HepG2 (cell line): ENCODE measurements around the gene LMAN2. TPM values are rescaled to one million over a fixed set of nuclear protein-coding genes. Genes with fewer than 3 reads are reported as not detected.

ENCODE experiments used
- ATF1 ChIP-seq: IDR thresholded peaks from 2 replicates; pipeline ENCODE4 v1.6.1; 2016; ENCODE audit warnings: mild to moderate bottlenecking, control low read depth
- CBX5 ChIP-seq: sonication (generic); formaldehyde crosslinking; IDR thresholded peaks from 2 replicates; pipeline ENCODE4 v1.4.0; 2020; ENCODE audit warnings: missing genetic modification reagents, borderline replicate concordance
- DMAP1 ChIP-seq: IDR thresholded peaks from 2 replicates; pipeline ENCODE4 v1.6.1; 2016
- ESRRA ChIP-seq: sonication (generic); formaldehyde crosslinking; IDR thresholded peaks from 2 replicates; pipeline ENCODE4 v1.5.1; 2020; ENCODE audit warnings: mild to moderate bottlenecking, low read depth, missing genetic modification reagents
- HES4 ChIP-seq: sonication (generic); formaldehyde crosslinking; IDR thresholded peaks from 2 replicates; pipeline ENCODE4 v1.9.0; 2021; ENCODE audit warnings: mild to moderate bottlenecking, missing genetic modification reagents, borderline replicate concordance
- ONECUT2 ChIP-seq: sonication (generic); formaldehyde crosslinking; IDR thresholded peaks from 2 replicates; pipeline ENCODE4 v1.4.0; 2020; ENCODE audit warnings: missing genetic modification reagents
- PLRG1 ChIP-seq: fragments of 450-650 bp; conservative IDR thresholded peaks from 2 replicates; pipeline ENCODE4 v1.6.1; 2016
- SMAD1 ChIP-seq: sonication (generic); formaldehyde crosslinking; IDR thresholded peaks from 2 replicates; pipeline ENCODE4 v1.4.0; 2020; ENCODE audit warnings: missing genetic modification reagents, low read depth, mild to moderate bottlenecking, borderline replicate concordance
- SOX5 ChIP-seq: IDR thresholded peaks from 2 replicates; pipeline ENCODE4 v1.6.1; 2016; ENCODE audit warnings: borderline replicate concordance
- ZBTB20 ChIP-seq: sonication (generic); formaldehyde crosslinking; IDR thresholded peaks from 2 replicates; pipeline ENCODE4 v1.8.1; 2023; ENCODE audit warnings: missing genetic modification reagents, low read depth, mild to moderate bottlenecking, borderline replicate concordance
- ZBTB21 ChIP-seq: sonication (generic); formaldehyde crosslinking; IDR thresholded peaks from 2 replicates; pipeline ENCODE4 v1.4.0; 2020; ENCODE audit warnings: missing genetic modification reagents
- ZBTB42 ChIP-seq: sonication (generic); formaldehyde crosslinking; IDR thresholded peaks from 2 replicates; pipeline ENCODE4 v1.5.0; 2020; ENCODE audit warnings: mild to moderate bottlenecking, missing genetic modification reagents
- ZNF260 ChIP-seq: sonication (generic); formaldehyde crosslinking; IDR thresholded peaks from 2 replicates; pipeline ENCODE4 v1.4.0; 2020; ENCODE audit warnings: missing genetic modification reagents, low read depth, mild to moderate bottlenecking, borderline replicate concordance
- ZNF329 ChIP-seq: sonication (generic); formaldehyde crosslinking; IDR thresholded peaks from 2 replicates; pipeline ENCODE4 v1.9.0; 2021; ENCODE audit warnings: low read depth, mild to moderate bottlenecking, missing genetic modification reagents
- ZNF337 ChIP-seq: sonication (generic); formaldehyde crosslinking; IDR thresholded peaks from 2 replicates; pipeline ENCODE4 v1.5.1; 2020; ENCODE audit warnings: missing genetic modification reagents, low read depth, mild to moderate bottlenecking, borderline replicate concordance
- ZNF468 ChIP-seq: sonication (generic); formaldehyde crosslinking; IDR thresholded peaks from 2 replicates; pipeline ENCODE4 v1.8.0; 2022; ENCODE audit warnings: mild to moderate bottlenecking, moderate library complexity, missing genetic modification reagents
- ZNF607 ChIP-seq: sonication (generic); formaldehyde crosslinking; IDR thresholded peaks from 2 replicates; pipeline ENCODE4 v1.5.1; 2020; ENCODE audit warnings: missing genetic modification reagents, mild to moderate bottlenecking, borderline replicate concordance
- polyA plus RNA-seq, 8 experiments: library from polyadenylated mRNA; depleted of rRNA in 3 of 8; stranded (reverse) in 7 of 8; unstranded in 1 of 8; fragments of >200 nt; fragmentation: Illumina TruSeq in 4 of 8; extraction: Trizol in 4 of 8; gene quantifications; 2 replicates each; pipeline versions ENCODE4 v1.2.1 to v1.2.3, GENCODE V29; 2011 to 2016; ENCODE audit warnings: low read depth in 4 of 8, missing spikeins in 1 of 8, mixed read lengths in 1 of 8; ENCODE audit not compliant: insufficient read depth in 1 of 8
- total RNA-seq, 5 experiments: library from RNA; depleted of rRNA; stranded (reverse); fragments of >200 nt; fragmentation: Illumina TruSeq; extraction: Trizol; gene quantifications; 2 replicates each; pipeline ENCODE4 v1.2.3, GENCODE V29; 2016; ENCODE audit warnings: low read depth in 1 of 5
- TF ChIP-seq, protein P1 (sequence below): sonication (generic); formaldehyde crosslinking; IDR thresholded peaks from 2 replicates; pipeline ENCODE4 v1.5.0; 2020; ENCODE audit warnings: missing genetic modification reagents
- TF ChIP-seq, protein P2 (sequence below), 2 experiments: sonication (generic) in 1 of 2; formaldehyde crosslinking in 1 of 2; IDR thresholded peaks; 2 replicates each; pipeline versions ENCODE4 v1.4.0 to v1.6.1; 2018 to 2020; ENCODE audit warnings: missing genetic modification reagents in 2 of 2, borderline replicate concordance in 1 of 2, low read depth in 1 of 2, mild to moderate bottlenecking in 1 of 2, missing biosample characterization in 1 of 2
- TF ChIP-seq, protein P3 (sequence below): sonication (generic); formaldehyde crosslinking; IDR thresholded peaks from 2 replicates; pipeline ENCODE4 v1.9.0; 2022; ENCODE audit warnings: missing genetic modification reagents, mild to moderate bottlenecking, borderline replicate concordance
- TF ChIP-seq, protein P4 (sequence below): sonication (generic); IDR thresholded peaks from 2 replicates; pipeline ENCODE4 v1.6.1; 2016; ENCODE audit warnings: low read depth, borderline replicate concordance
- TF ChIP-seq, protein P5 (sequence below): sonication (generic); formaldehyde crosslinking; IDR thresholded peaks from 2 replicates; pipeline ENCODE4 v1.5.1; 2020; ENCODE audit warnings: mild to moderate bottlenecking, moderate library complexity, missing genetic modification reagents

The LMAN2 gene
- total and polyA plus RNA-seq, 2 of the 13 experiments (the other 11 are each of a cell fraction or from before 2014, with no cell fraction given), result 191 to 197 TPM

DNA sequence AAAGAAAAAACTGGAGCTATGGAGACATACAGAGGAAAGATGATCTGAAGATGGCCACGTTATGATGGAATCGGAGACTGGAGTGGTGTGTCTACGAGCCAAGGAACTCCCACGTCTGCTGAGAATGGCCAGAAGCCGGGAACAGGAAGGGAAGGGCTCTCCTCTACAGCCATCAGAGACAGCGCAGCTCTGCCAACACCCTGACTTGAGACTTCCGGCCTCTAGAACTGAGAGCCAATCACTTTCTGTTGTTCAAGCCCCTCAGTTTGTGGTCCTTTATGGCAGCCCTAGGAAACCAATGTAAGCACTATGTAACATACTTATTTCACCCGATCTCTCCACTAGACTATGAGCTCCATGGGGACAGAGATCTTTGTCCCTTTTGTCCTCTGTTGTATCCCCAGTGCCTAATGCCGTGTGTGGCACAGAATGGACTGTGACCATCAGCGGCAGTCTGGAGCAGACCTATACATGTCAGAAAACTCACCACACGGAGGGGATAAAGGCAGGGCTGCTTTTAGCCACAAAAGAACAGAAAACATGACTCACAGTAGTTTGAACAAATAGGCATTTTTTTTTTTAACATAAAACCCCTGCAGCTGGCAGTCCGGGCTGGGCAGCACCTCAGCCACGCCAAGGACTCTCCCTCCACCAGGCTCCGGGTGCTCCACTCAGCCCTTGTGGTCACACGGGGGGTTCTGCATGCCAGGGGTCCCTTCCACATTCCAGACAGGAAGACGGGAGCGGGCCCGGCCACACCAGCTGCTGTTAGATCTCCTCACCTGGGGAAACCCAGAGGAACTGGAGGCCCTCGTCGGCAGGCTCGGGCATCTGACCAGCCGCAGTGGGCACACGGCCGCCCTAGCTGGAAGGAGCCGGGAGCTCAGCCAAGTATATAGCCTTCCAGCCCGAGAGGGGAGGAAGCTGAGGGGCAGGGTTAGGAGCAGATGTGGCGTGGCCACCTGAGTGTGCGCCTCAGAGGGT lies 23.6 kb downstream of the LMAN2 start (continued):
- no peak for TF ChIP-seq HES4
- no peak for TF ChIP-seq ZBTB21 (CRISPR knock-in tag)
- no peak for TF ChIP-seq ZNF468 (CRISPR knock-in tag)
- TF ChIP-seq ONECUT2 (CRISPR knock-in tag), result no peak
- no peak for TF ChIP-seq ZBTB20 (CRISPR knock-in tag)
- TF ChIP-seq, protein P1, sequence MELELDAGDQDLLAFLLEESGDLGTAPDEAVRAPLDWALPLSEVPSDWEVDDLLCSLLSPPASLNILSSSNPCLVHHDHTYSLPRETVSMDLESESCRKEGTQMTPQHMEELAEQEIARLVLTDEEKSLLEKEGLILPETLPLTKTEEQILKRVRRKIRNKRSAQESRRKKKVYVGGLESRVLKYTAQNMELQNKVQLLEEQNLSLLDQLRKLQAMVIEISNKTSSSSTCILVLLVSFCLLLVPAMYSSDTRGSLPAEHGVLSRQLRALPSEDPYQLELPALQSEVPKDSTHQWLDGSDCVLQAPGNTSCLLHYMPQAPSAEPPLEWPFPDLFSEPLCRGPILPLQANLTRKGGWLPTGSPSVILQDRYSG (CRISPR knock-in tag), result no peak
- TF ChIP-seq DMAP1 (CRISPR knock-in tag), result no peak
- TF ChIP-seq CBX5 (CRISPR knock-in tag), result no peak
- no peak for TF ChIP-seq SMAD1
- TF ChIP-seq, protein P2, sequence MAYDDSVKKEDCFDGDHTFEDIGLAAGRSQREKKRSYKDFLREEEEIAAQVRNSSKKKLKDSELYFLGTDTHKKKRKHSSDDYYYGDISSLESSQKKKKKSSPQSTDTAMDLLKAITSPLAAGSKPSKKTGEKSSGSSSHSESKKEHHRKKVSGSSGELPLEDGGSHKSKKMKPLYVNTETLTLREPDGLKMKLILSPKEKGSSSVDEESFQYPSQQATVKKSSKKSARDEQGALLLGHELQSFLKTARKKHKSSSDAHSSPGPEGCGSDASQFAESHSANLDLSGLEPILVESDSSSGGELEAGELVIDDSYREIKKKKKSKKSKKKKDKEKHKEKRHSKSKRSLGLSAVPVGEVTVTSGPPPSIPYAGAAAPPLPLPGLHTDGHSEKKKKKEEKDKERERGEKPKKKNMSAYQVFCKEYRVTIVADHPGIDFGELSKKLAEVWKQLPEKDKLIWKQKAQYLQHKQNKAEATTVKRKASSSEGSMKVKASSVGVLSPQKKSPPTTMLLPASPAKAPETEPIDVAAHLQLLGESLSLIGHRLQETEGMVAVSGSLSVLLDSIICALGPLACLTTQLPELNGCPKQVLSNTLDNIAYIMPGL (CRISPR knock-in tag; IDR thresholded peaks at IDR 0.05; ENCODE audit: borderline replicate concordance in 1 of 2, low read depth in 1 of 2), result no peak
- TF ChIP-seq, protein P3, sequence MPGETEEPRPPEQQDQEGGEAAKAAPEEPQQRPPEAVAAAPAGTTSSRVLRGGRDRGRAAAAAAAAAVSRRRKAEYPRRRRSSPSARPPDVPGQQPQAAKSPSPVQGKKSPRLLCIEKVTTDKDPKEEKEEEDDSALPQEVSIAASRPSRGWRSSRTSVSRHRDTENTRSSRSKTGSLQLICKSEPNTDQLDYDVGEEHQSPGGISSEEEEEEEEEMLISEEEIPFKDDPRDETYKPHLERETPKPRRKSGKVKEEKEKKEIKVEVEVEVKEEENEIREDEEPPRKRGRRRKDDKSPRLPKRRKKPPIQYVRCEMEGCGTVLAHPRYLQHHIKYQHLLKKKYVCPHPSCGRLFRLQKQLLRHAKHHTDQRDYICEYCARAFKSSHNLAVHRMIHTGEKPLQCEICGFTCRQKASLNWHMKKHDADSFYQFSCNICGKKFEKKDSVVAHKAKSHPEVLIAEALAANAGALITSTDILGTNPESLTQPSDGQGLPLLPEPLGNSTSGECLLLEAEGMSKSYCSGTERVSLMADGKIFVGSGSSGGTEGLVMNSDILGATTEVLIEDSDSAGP (CRISPR knock-in tag), result peak; percentile 16; the same call in 1 of the 2 replicates
- no peak for TF ChIP-seq ZNF329 (CRISPR knock-in tag)
- TF ChIP-seq, protein P4, sequence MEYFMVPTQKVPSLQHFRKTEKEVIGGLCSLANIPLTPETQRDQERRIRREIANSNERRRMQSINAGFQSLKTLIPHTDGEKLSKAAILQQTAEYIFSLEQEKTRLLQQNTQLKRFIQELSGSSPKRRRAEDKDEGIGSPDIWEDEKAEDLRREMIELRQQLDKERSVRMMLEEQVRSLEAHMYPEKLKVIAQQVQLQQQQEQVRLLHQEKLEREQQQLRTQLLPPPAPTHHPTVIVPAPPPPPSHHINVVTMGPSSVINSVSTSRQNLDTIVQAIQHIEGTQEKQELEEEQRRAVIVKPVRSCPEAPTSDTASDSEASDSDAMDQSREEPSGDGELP, result no peak
- no peak for TF ChIP-seq PLRG1
- no peak for TF ChIP-seq ZNF337
- TF ChIP-seq ESRRA, result peak; percentile 61; the same call in 1 of the 2 replicates
- TF ChIP-seq, protein P5, sequence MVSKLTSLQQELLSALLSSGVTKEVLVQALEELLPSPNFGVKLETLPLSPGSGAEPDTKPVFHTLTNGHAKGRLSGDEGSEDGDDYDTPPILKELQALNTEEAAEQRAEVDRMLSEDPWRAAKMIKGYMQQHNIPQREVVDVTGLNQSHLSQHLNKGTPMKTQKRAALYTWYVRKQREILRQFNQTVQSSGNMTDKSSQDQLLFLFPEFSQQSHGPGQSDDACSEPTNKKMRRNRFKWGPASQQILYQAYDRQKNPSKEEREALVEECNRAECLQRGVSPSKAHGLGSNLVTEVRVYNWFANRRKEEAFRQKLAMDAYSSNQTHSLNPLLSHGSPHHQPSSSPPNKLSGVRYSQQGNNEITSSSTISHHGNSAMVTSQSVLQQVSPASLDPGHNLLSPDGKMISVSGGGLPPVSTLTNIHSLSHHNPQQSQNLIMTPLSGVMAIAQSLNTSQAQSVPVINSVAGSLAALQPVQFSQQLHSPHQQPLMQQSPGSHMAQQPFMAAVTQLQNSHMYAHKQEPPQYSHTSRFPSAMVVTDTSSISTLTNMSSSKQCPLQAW (CRISPR knock-in tag), result no peak
- no peak for TF ChIP-seq ZNF607 (CRISPR knock-in tag)
- peak; percentile 54; the same call in 1 of the 2 replicates for TF ChIP-seq SOX5 (CRISPR knock-in tag)
- TF ChIP-seq ATF1, result no peak
- TF ChIP-seq ZBTB42 (CRISPR knock-in tag), result no peak
- TF ChIP-seq ZNF260 (CRISPR knock-in tag), result no peak
